H9 (cell line): ENCODE data around the gene VWF. TPM values are rescaled to one million over a fixed set of nuclear protein-coding genes. Genes with fewer than 3 reads are reported as not detected.
A peak's percentile ranks its signal among the peaks of the same experiment; 100 is the strongest.

ENCODE experiments used
- DNase-seq: peaks from one replicate; pipeline ENCODE4 v3.0.0-alpha.2; 2017
- H2AFZ ChIP-seq: one replicate; pipeline ENCODE4 v1.6.1; 2013; ENCODE audit warnings: mild to moderate bottlenecking, low read length, control low read depth, moderate library complexity
- H2AK5ac ChIP-seq: 2 replicates; pipeline ENCODE4 v1.6.1; 2013; ENCODE audit warnings: low read length, control low read depth, mixed read lengths; ENCODE audit not compliant: insufficient read length
- H2BK120ac ChIP-seq: one replicate; pipeline ENCODE4 v1.6.1; 2013; ENCODE audit warnings: low read depth, mild to moderate bottlenecking, low read length, control low read depth, inconsistent platforms; ENCODE audit not compliant: poor library complexity, severe bottlenecking
- H2BK12ac ChIP-seq: 2 replicates; pipeline ENCODE4 v1.6.1; 2013; ENCODE audit warnings: low read length, control low read depth, mixed read lengths, low read depth; ENCODE audit not compliant: insufficient read length
- H2BK15ac ChIP-seq: 2 replicates; pipeline ENCODE4 v1.6.1; 2013; ENCODE audit warnings: low read depth, low read length, control low read depth
- H2BK20ac ChIP-seq: one replicate; pipeline ENCODE4 v1.6.1; 2013; ENCODE audit warnings: low read depth, mild to moderate bottlenecking, low read length, control low read depth, inconsistent platforms; ENCODE audit not compliant: poor library complexity, severe bottlenecking
- H2BK5ac ChIP-seq: 2 replicates; pipeline ENCODE4 v1.6.1; 2013; ENCODE audit warnings: low read length, control low read depth, mixed read lengths; ENCODE audit not compliant: insufficient read length
- H3K14ac ChIP-seq: 2 replicates; pipeline ENCODE4 v1.6.1; 2013; ENCODE audit warnings: low read length, control low read depth; ENCODE audit not compliant: insufficient read depth
- H3K18ac ChIP-seq: 2 replicates; pipeline ENCODE4 v1.6.1; 2013; ENCODE audit warnings: low read depth, mild to moderate bottlenecking, mixed read lengths, low read length, control low read depth; ENCODE audit not compliant: insufficient read length
- H3K23ac ChIP-seq: 2 replicates; pipeline ENCODE4 v1.6.1; 2013; ENCODE audit warnings: low read length, control low read depth, mixed read lengths, low read depth; ENCODE audit not compliant: insufficient read length
- H3K23me2 ChIP-seq: 2 replicates; pipeline ENCODE4 v1.6.1; 2013; ENCODE audit warnings: low read depth, mild to moderate bottlenecking, mixed read lengths, low read length, control low read depth; ENCODE audit not compliant: insufficient read length, poor library complexity, severe bottlenecking
- H3K27ac ChIP-seq: 2 replicates; pipeline ENCODE4 v1.5.1; 2013; ENCODE audit warnings: low read length, control low read depth, mixed read lengths, low read depth; ENCODE audit not compliant: insufficient read length
- H3K27me3 ChIP-seq: 2 replicates; pipeline ENCODE4 v1.6.1; 2013; ENCODE audit warnings: low read length, control low read depth, inconsistent platforms; ENCODE audit not compliant: insufficient read depth
- H3K4ac ChIP-seq: 2 replicates; pipeline ENCODE4 v1.6.1; 2013; ENCODE audit warnings: low read depth, mild to moderate bottlenecking, control low read depth, inconsistent platforms, low read length, moderate library complexity
- H3K4me1 ChIP-seq: 2 replicates; pipeline ENCODE4 v1.6.1; 2013; ENCODE audit warnings: low read length, control low read depth, inconsistent platforms; ENCODE audit not compliant: insufficient read depth
- H3K4me2 ChIP-seq: 2 replicates; pipeline ENCODE4 v1.6.1; 2013; ENCODE audit warnings: low read length, control low read depth, mixed read lengths; ENCODE audit not compliant: insufficient read length, insufficient read depth
- H3K56ac ChIP-seq: 2 replicates; pipeline ENCODE4 v1.6.1; 2013; ENCODE audit warnings: low read depth, mild to moderate bottlenecking, mixed read lengths, low read length, control low read depth; ENCODE audit not compliant: insufficient read length
- H3K79me1 ChIP-seq: 2 replicates; pipeline ENCODE4 v1.6.1; 2013; ENCODE audit warnings: low read depth, mild to moderate bottlenecking, moderate library complexity, low read length, control low read depth, inconsistent platforms; ENCODE audit not compliant: insufficient read depth, poor library complexity, severe bottlenecking
- H3K79me2 ChIP-seq: 2 replicates; pipeline ENCODE4 v1.6.1; 2013; ENCODE audit warnings: low read length, control low read depth, inconsistent platforms; ENCODE audit not compliant: insufficient read depth
- H3K9ac ChIP-seq: 2 replicates; pipeline ENCODE4 v1.6.1; 2013; ENCODE audit warnings: low read length, control low read depth, mixed read lengths; ENCODE audit not compliant: insufficient read length; ENCODE audit errors: extremely low read depth
- H3K9me3 ChIP-seq: one replicate; pipeline ENCODE4 v1.6.1; 2013; ENCODE audit warnings: low read depth, low read length, inconsistent platforms; ENCODE audit not compliant: control insufficient read depth
- H3T11ph ChIP-seq: one replicate; pipeline ENCODE4 v1.6.1; 2013; ENCODE audit warnings: mild to moderate bottlenecking, low read length, control low read depth, inconsistent platforms
- H4K20me1 ChIP-seq: one replicate; pipeline ENCODE4 v1.6.1; 2013; ENCODE audit not compliant: control insufficient read depth, insufficient read length, insufficient read depth
- H4K5ac ChIP-seq: 2 replicates; pipeline ENCODE4 v1.6.1; 2013; ENCODE audit warnings: low read depth, mild to moderate bottlenecking, mixed read lengths, low read length, control low read depth; ENCODE audit not compliant: insufficient read length
- H4K8ac ChIP-seq: replicated peaks from 2 replicates; pipeline ENCODE4 v1.6.1; 2013; ENCODE audit warnings: low read length, control low read depth, mixed read lengths, low read depth; ENCODE audit not compliant: insufficient read length
- H4K91ac ChIP-seq: 2 replicates; pipeline ENCODE4 v1.6.1; 2013; ENCODE audit warnings: low read depth, mild to moderate bottlenecking, moderate library complexity, mixed read lengths, low read length, control low read depth; ENCODE audit not compliant: insufficient read length
- H3K27ac Mint-ChIP-seq, 3 experiments: 2 replicates in 2 of 3; 3 replicates in 1 of 3; pipeline ENCODE4 v1.8.0; 2020 to 2021; ENCODE audit warnings: mixed read lengths in 3 of 3, mild to moderate bottlenecking in 1 of 3, moderate library complexity in 1 of 3
- H3K27me3 Mint-ChIP-seq: 2 replicates; pipeline ENCODE4 v1.8.0; 2021; ENCODE audit warnings: low read depth, mild to moderate bottlenecking, moderate library complexity, mixed read lengths
- H3K36me3 Mint-ChIP-seq, 3 experiments: 2 replicates in 2 of 3; 3 replicates in 1 of 3; pipeline ENCODE4 v1.8.0; 2020 to 2021; ENCODE audit warnings: low read depth in 3 of 3, mixed read lengths in 3 of 3; ENCODE audit not compliant: insufficient read depth in 1 of 3
- H3K4me1 Mint-ChIP-seq, 2 experiments: 2 replicates each; pipeline ENCODE4 v1.8.0; 2020; ENCODE audit warnings: mixed read lengths in 2 of 2
- H3K4me3 Mint-ChIP-seq, 2 experiments: 2 replicates in 1 of 2; 3 replicates in 1 of 2; pipeline ENCODE4 v1.8.0; 2020 to 2021; ENCODE audit warnings: mild to moderate bottlenecking in 2 of 2, mixed read lengths in 2 of 2, moderate library complexity in 1 of 2
- H3K9me3 Mint-ChIP-seq, 2 experiments: 2 replicates in 1 of 2; 3 replicates in 1 of 2; pipeline ENCODE4 v1.8.0; 2020; ENCODE audit warnings: mild to moderate bottlenecking in 2 of 2, mixed read lengths in 2 of 2, moderate library complexity in 1 of 2
- WGBS: extraction: QIAGEN DNeasy Blood & Tissue Kit; methylation state at CpG from one replicate; pipeline ENCODE4 v1.1.7; 2013; ENCODE audit warnings: missing lambda C conversion rate, low lambda C conversion rate, mixed read lengths; ENCODE audit not compliant: insufficient read length; ENCODE audit errors: extremely low coverage; 5-methylcytosine and 5-hydroxymethylcytosine counted together
- total RNA-seq: library from RNA; stranded (reverse); gene quantifications from 2 replicates; pipeline ENCODE4 v1.2.1, GENCODE V29; 2021
- TF ChIP-seq, protein P1 (sequence below): fragments of 200-600 bp; sonication (generic); conservative IDR thresholded peaks from 3 replicates; pipeline ENCODE4 v1.8.0; 2021; ENCODE audit warnings: antibody characterized with exemption, mild to moderate bottlenecking

VWF gene
- total RNA-seq, 1 experiment from 2014 or later: 0.17 TPM

DNA sequence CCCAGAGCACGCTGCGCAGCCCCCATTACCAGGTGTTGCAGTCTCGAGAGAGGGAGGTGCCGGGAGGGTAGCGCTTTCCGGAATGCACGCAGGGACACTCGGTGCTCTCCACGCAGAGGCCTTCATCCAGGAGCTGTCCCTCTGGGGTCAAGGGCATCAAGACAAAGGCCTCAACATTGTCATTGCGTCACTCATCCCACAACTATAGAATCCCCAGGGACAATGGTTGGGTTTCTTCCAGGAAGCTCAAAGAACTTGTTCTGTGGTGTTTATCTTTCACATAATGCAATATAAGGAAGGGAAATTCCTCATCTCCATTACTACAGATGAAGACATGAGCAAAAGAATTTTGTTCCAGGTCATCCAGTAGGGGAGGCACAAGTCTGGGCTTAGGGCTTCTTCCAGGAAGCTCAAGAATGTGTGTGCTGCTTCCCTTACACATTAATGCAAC is 52.1 kb downstream of the VWF start:
- Histone ChIP-seq H3K18ac (no peak overlapping the region), H3K27me3 (no peaks in the 10 kb centered on the region), H4K91ac (no peak overlapping the region), H2BK120ac (no peak overlapping the region), H2AFZ (no peak overlapping the region), H4K8ac (no peak overlapping the region), H4K5ac (no peak overlapping the region), H3K4me2 (no peak overlapping the region), H2BK15ac (no peak overlapping the region), H2AK5ac (no peak overlapping the region), H3K9ac (no peak overlapping the region), H4K20me1 (no peaks in the 10 kb centered on the region), H3K56ac (no peak overlapping the region), H3K27ac (no peak overlapping the region), H3T11ph (no peak overlapping the region), H3K79me2 (no peaks in the 10 kb centered on the region), H3K23ac (no peak overlapping the region), H3K79me1 (no peaks in the 10 kb centered on the region), H3K4ac (no peak overlapping the region), H3K9me3 (no peaks in the 10 kb centered on the region), H2BK20ac (no peak overlapping the region), H3K23me2 (no peaks in the 10 kb centered on the region), H3K14ac (no peak overlapping the region), H2BK12ac (no peak overlapping the region), H3K4me1 (no peaks in the 10 kb centered on the region; the same call in 1 of the 2 replicates), H2BK5ac (no peak overlapping the region)
- Mint-ChIP-seq H3K4me1 (peaks cover 29 to 49% of the 10 kb centered on the region in 2 experiments), H3K27me3 (peaks cover 7% of the 10 kb centered on the region), H3K9me3 (no peaks in the 10 kb centered on the region; a peak in 1 of 5 replicates), H3K4me3 (no peak overlapping the region), H3K27ac (peak overlapping the region in 1 of 3 experiments; percentile 69; a peak in 2 of 7 replicates), H3K36me3 (no peaks in the 10 kb centered on the region)
- WGBS: no CpG with 5 or more reads among the region's 10 CpGs
- no peak for DNase-seq
- TF ChIP-seq, protein P1, sequence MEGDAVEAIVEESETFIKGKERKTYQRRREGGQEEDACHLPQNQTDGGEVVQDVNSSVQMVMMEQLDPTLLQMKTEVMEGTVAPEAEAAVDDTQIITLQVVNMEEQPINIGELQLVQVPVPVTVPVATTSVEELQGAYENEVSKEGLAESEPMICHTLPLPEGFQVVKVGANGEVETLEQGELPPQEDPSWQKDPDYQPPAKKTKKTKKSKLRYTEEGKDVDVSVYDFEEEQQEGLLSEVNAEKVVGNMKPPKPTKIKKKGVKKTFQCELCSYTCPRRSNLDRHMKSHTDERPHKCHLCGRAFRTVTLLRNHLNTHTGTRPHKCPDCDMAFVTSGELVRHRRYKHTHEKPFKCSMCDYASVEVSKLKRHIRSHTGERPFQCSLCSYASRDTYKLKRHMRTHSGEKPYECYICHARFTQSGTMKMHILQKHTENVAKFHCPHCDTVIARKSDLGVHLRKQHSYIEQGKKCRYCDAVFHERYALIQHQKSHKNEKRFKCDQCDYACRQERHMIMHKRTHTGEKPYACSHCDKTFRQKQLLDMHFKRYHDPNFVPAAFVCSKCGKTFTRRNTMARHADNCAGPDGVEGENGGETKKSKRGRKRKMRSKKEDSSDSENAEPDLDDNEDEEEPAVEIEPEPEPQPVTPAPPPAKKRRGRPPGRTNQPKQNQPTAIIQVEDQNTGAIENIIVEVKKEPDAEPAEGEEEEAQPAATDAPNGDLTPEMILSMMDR: no peak
